K562 (cell line): Measurements from ENCODE around the gene DOCK7. TPM values are rescaled to one million over a fixed set of nuclear protein-coding genes. Genes with fewer than 3 reads are reported as not detected.

Experiments
- ATAC-seq: fragments of 200-7000 bp; cut with Tn5 transposase; 3 replicates; pipeline ENCODE4 v1.9.1; 2020; ENCODE audit warnings: moderate library complexity
- BruUV-seq: library from RNA; stranded (reverse); fragments of 400-500 nt; replicated peaks from 2 replicates; lab custom pipeline; 2021; lab: Mats Ljungman, UMichigan
- CTCF ChIA-PET: fragments of 300-600 bp; formaldehyde crosslinking; extraction: SDS; loops from one replicate; lab custom pipeline; 2021; ENCODE audit warnings: low intra/inter-chr PET ratio; lab: Yijun Ruan, JAX
- POLR2A ChIA-PET: fragments of 300-600, 350-650 bp; sonication (Branson Sonifier 250); formaldehyde crosslinking; extraction: SDS; loops from one replicate; lab custom pipeline; 2021; ENCODE audit warnings: antibody characterized with exemption, inconsistent platforms; lab: Yijun Ruan, JAX
- DNase-seq, 4 experiments: peaks; one replicate each; pipeline versions ENCODE4 v3.0.0 to v3.0.0-alpha.2; 2011 to 2018; ENCODE audit warnings: low spot score in 3 of 4, mixed read lengths in 3 of 4; ENCODE audit errors: extremely low read depth in 1 of 4
- FAIRE-seq: peaks from 2 replicates; lab custom pipeline; 2011; peaks lifted over from hg19 to GRCh38; lab: Jason Lieb, UNC
- H2AFZ ChIP-seq: 2 replicates; pipeline ENCODE4 v1.6.0; 2011; ENCODE audit warnings: low read depth, low read length, control low read depth, inconsistent platforms
- H3K27ac ChIP-seq: fragments of 200-600 bp; 3 replicates; pipeline ENCODE4 v1.8.0; 2011; ENCODE audit warnings: low read depth, mild to moderate bottlenecking, control low read depth, inconsistent platforms, low read length, moderate library complexity, mixed read lengths; ENCODE audit errors: extremely low read depth
- H3K27me3 ChIP-seq, 2 experiments: fragments of 300-600 bp in 1 of 2; 2 replicates in 1 of 2; 3 replicates in 1 of 2; pipeline versions ENCODE4 v1.6.0 to v1.8.0; 2011; ENCODE audit warnings: inconsistent platforms in 2 of 2, low read length in 2 of 2, mild to moderate bottlenecking in 1 of 2, mixed read lengths in 1 of 2, moderate library complexity in 1 of 2; ENCODE audit not compliant: control insufficient read depth in 2 of 2, insufficient read depth in 2 of 2
- H3K36me3 ChIP-seq: fragments of 300-600 bp; 3 replicates; pipeline ENCODE4 v1.8.0; 2011; ENCODE audit warnings: mild to moderate bottlenecking, low read length, inconsistent platforms; ENCODE audit not compliant: control insufficient read depth, insufficient read depth
- H3K4me1 ChIP-seq, 2 experiments: fragments of 200-600 bp in 1 of 2; replicated peaks in 1 of 2; 2 replicates in 1 of 2; 3 replicates in 1 of 2; pipeline versions ENCODE4 v1.5.1 to v1.8.0; 2011; ENCODE audit warnings: inconsistent platforms in 2 of 2, low read length in 2 of 2, mild to moderate bottlenecking in 1 of 2, mixed read lengths in 1 of 2, moderate library complexity in 1 of 2; ENCODE audit not compliant: control insufficient read depth in 2 of 2, insufficient read depth in 2 of 2
- H3K4me2 ChIP-seq: 2 replicates; pipeline ENCODE4 v1.6.1; 2011; ENCODE audit warnings: low read length, control low read depth, inconsistent platforms, mixed read lengths; ENCODE audit not compliant: insufficient read depth
- H3K4me3 ChIP-seq: fragments of 200-600 bp; sonication (generic), shearing (Covaris generic); 2 replicates; pipeline ENCODE4 v1.5.1; 2016; ENCODE audit warnings: control low read depth, inconsistent platforms
- H3K79me2 ChIP-seq: fragments of 200-600 bp; 3 replicates; pipeline ENCODE4 v1.8.0; 2011; ENCODE audit warnings: low read length, inconsistent platforms; ENCODE audit not compliant: control insufficient read depth, insufficient read depth
- H3K9ac ChIP-seq, 2 experiments: 2 replicates each; pipeline versions ENCODE4 v1.6.0 to v1.6.1; 2011; ENCODE audit warnings: low read depth in 2 of 2, low read length in 2 of 2, control low read depth in 1 of 2, inconsistent platforms in 1 of 2, mild to moderate bottlenecking in 1 of 2, mixed read lengths in 1 of 2; ENCODE audit not compliant: insufficient read depth in 1 of 2
- H3K9me1 ChIP-seq: one replicate; pipeline ENCODE4 v1.6.0; 2011; ENCODE audit warnings: inconsistent platforms, mild to moderate bottlenecking, low read length, moderate library complexity; ENCODE audit not compliant: control insufficient read depth, insufficient read depth
- H3K9me3 ChIP-seq: replicated peaks from 2 replicates; pipeline ENCODE4 v1.5.1; 2011; ENCODE audit warnings: low read depth, low read length, inconsistent platforms; ENCODE audit not compliant: control insufficient read depth, insufficient read depth
- H4K20me1 ChIP-seq: replicated peaks from 2 replicates; pipeline ENCODE4 v1.6.1; 2011; ENCODE audit warnings: low read length, inconsistent platforms, mixed read lengths; ENCODE audit not compliant: control insufficient read depth, insufficient read depth
- ASH1L ChIP-seq: fragments of 450-650 bp; IDR thresholded peaks from 2 replicates; pipeline ENCODE4 v1.6.1; 2018; ENCODE audit warnings: borderline replicate concordance, mild to moderate bottlenecking, low read depth; ENCODE audit not compliant: partially characterized antibody
- ATF1 ChIP-seq, 2 experiments: fragments of 450-650 bp in 1 of 2; IDR thresholded peaks; 2 replicates each; pipeline ENCODE4 v1.6.1; 2016; ENCODE audit warnings: missing compliant biosample characterization in 1 of 2, missing genetic modification characterization in 1 of 2
- CREBBP ChIP-seq: IDR thresholded peaks from one replicate; pipeline ENCODE4 v1.6.1; 2012; ENCODE audit warnings: low read depth, mild to moderate bottlenecking, control low read depth, inconsistent platforms, low read length
- FOXA3 ChIP-seq, 2 experiments: fragments of 450-650 bp in 1 of 2; sonication (generic) in 1 of 2; formaldehyde crosslinking; IDR thresholded peaks in 1 of 2; conservative IDR thresholded peaks in 1 of 2; 2 replicates each; pipeline versions ENCODE4 v1.4.0 to v1.8.0; 2020 to 2022; ENCODE audit warnings: mild to moderate bottlenecking in 2 of 2, missing genetic modification reagents in 1 of 2
- FOXM1 ChIP-seq, 2 experiments: fragments of 450-650 bp in 1 of 2; sonication (generic) in 1 of 2; formaldehyde crosslinking in 1 of 2; IDR thresholded peaks; 2 replicates each; pipeline versions ENCODE4 v1.6.1 to v1.9.0; 2017 to 2022; ENCODE audit warnings: low read depth in 2 of 2, mild to moderate bottlenecking in 2 of 2, missing genetic modification reagents in 1 of 2, moderate library complexity in 1 of 2
- MAFG ChIP-seq: fragments of 450-650 bp; conservative IDR thresholded peaks from 2 replicates; pipeline ENCODE4 v1.6.1; 2016; ENCODE audit warnings: missing genetic modification characterization, missing compliant biosample characterization
- MEIS2 ChIP-seq: fragments of 450-650 bp; IDR thresholded peaks from 2 replicates; pipeline ENCODE4 v1.6.1; 2014; ENCODE audit warnings: mild to moderate bottlenecking; ENCODE audit not compliant: partially characterized antibody
- MITF ChIP-seq: IDR thresholded peaks from 2 replicates; pipeline ENCODE4 v1.6.1; 2014; ENCODE audit warnings: antibody characterized with exemption
- PTTG1 ChIP-seq: fragments of 450-650 bp; IDR thresholded peaks from 2 replicates; pipeline ENCODE4 v1.6.1; 2016; ENCODE audit warnings: low read depth, mild to moderate bottlenecking, missing genetic modification characterization, missing compliant biosample characterization
- SMAD1 ChIP-seq: fragments of 150-350 bp; IDR thresholded peaks from 2 replicates; pipeline ENCODE4 v1.6.1; 2014; ENCODE audit warnings: low read length, low read depth; ENCODE audit not compliant: partially characterized antibody
- TBP ChIP-seq: optimal IDR thresholded peaks from 2 replicates; pipeline ENCODE3; 2011; ENCODE audit warnings: low read depth, low read length, improper control_type of control experiment
- THAP12 ChIP-seq: fragments of 250-450 bp; sonication (Bioruptor Pico); IDR thresholded peaks from 2 replicates; pipeline ENCODE4 v1.9.0; 2021; ENCODE audit warnings: mild to moderate bottlenecking, inconsistent platforms
- U2AF1 ChIP-seq: fragments of 200-400 bp; formaldehyde crosslinking; optimal IDR thresholded peaks from 2 replicates; pipeline ENCODE3; 2017; ENCODE audit warnings: mild to moderate bottlenecking, low read depth, low read length, moderate library complexity
- ZNF175 ChIP-seq: fragments of 200-800 bp; sonication (Bioruptor generic); IDR thresholded peaks from 2 replicates; pipeline ENCODE4 v1.6.1; 2016; ENCODE audit warnings: low read depth, mild to moderate bottlenecking, missing genetic modification characterization, missing compliant biosample characterization
- ZNF431 ChIP-seq: sonication (generic); formaldehyde crosslinking; IDR thresholded peaks from 2 replicates; pipeline ENCODE4 v1.8.0; 2022; ENCODE audit warnings: mild to moderate bottlenecking, missing genetic modification reagents
- ZNF507 ChIP-seq: conservative IDR thresholded peaks from 2 replicates; pipeline ENCODE4 v1.6.1; 2017; ENCODE audit warnings: missing genetic modification characterization, missing compliant biosample characterization
- ZNF717 ChIP-seq: fragments of 250-450 bp; sonication (Bioruptor Pico); IDR thresholded peaks from 2 replicates; pipeline ENCODE4 v1.5.0; 2021
- ZNF75A ChIP-seq: fragments of 450-650 bp; formaldehyde crosslinking; IDR thresholded peaks from 2 replicates; pipeline ENCODE4 v1.4.0; 2020; ENCODE audit warnings: mild to moderate bottlenecking
- WGBS: fragments of 100-300 bp; shearing (Covaris generic); methylation state at CpG from one replicate; pipeline ENCODE4 v1.1.6; 2016; ENCODE audit warnings: low coverage, mixed read lengths; ENCODE audit not compliant: insufficient coverage; ENCODE audit errors: missing lambda C conversion rate; 5-methylcytosine and 5-hydroxymethylcytosine counted together
- in situ Hi-C: fragments of 300-500 bp; cut with MboI; formaldehyde crosslinking; loops from 4 replicates; pipeline ENCODE4 v1.15.0; 2018; ENCODE audit warnings: inconsistent platforms, mixed read lengths
- intact Hi-C: fragments of 100-400 bp; cut with micrococcal nuclease; formaldehyde crosslinking; loops from 2 replicates; pipeline ENCODE4 v1.14.2; 2022
- polyA plus RNA-seq, 8 experiments: library from polyadenylated mRNA; depleted of rRNA in 4 of 8; stranded (reverse) in 5 of 8; unstranded in 3 of 8; fragments of >200 nt; fragmentation: Nextera tagmentation in 2 of 8; fragmentation: Illumina TruSeq in 1 of 8; extraction: Ambion mirVana in 2 of 8; extraction: Trizol in 1 of 8; gene quantifications; 2 replicates each; pipeline versions ENCODE4 v1.2.1 to v1.2.3, GENCODE V29; 2011 to 2014; ENCODE audit warnings: inconsistent platforms in 1 of 8, missing spikeins in 1 of 8
- total RNA-seq, 7 experiments: library from RNA; depleted of rRNA in 6 of 7; stranded (reverse); fragments of >200 nt in 6 of 7; fragmentation: Illumina TruSeq in 2 of 7; extraction: Trizol in 2 of 7; gene quantifications; 2 replicates each; pipeline versions ENCODE4 v1.2.1 to v1.2.3, GENCODE V29; 2011 to 2021; ENCODE audit warnings: low replicate concordance in 1 of 7

DOCK7 gene
- total and polyA plus RNA-seq, 9 of the 15 experiments (the other 6 are each of a cell fraction or from before 2014, with no cell fraction given): 4.9 to 35.1 (median 12.6) TPM

GRCh38 chr1:62613890-62614289, 74.3 kb downstream of the DOCK7 start (continued):
- TF ChIP-seq THAP12 (CRISPR knock-in tag): no peak
- no peak for TF ChIP-seq FOXM1 (IDR thresholded peaks at IDR 0.05; ENCODE audit: low read depth)
- no peak for TF ChIP-seq FOXM1 (CRISPR knock-in tag; IDR thresholded peaks at IDR 0.05; ENCODE audit: low read depth)
- TF ChIP-seq CREBBP: no peak
- TF ChIP-seq ATF1 (CRISPR knock-in tag; IDR thresholded peaks at IDR 0.05): no peak
- TF ChIP-seq ATF1 (tag; IDR thresholded peaks at IDR 0.05): no peak

- intact Hi-C loops (no loop called here), in situ Hi-C loops (no loop called here)
- no peak for TF ChIP-seq MEIS2
- no peak for TF ChIP-seq ASH1L
- TF ChIP-seq ZNF431 (CRISPR knock-in tag): no peak
- no peak for TF ChIP-seq MAFG (tag)
- no peak for TF ChIP-seq TBP
- TF ChIP-seq ZNF717 (CRISPR knock-in tag): no peak
- TF ChIP-seq SMAD1: no peak
- no peak for TF ChIP-seq ZNF75A (CRISPR knock-in tag)
- TF ChIP-seq ZNF507 (tag): no peak
- no peak for TF ChIP-seq U2AF1
- no peak for TF ChIP-seq PTTG1 (tag)
- TF ChIP-seq MITF: no peak
- TF ChIP-seq FOXA3 (CRISPR knock-in tag; conservative IDR thresholded peaks at IDR 0.05 in 1 of 2, IDR thresholded peaks at IDR 0.05 in 1 of 2): no peak
- no peak for TF ChIP-seq ZNF175
- H3K9me1 ChIP-seq: no peaks in the 10 kb centered on the region
- H3K9me3 ChIP-seq: no peaks in the 10 kb centered on the region
- no peaks in the 10 kb centered on the region for H3K36me3 ChIP-seq
- H3K79me2 ChIP-seq: no peaks in the 10 kb centered on the region
- BruUV-seq: no TSS peak
- no peak overlapping the region for H3K4me3 ChIP-seq
- H3K27ac ChIP-seq: no peak overlapping the region
- no peaks in the 10 kb centered on the region for H4K20me1 ChIP-seq
- H3K4me2 ChIP-seq: no peak overlapping the region
- H3K4me1 ChIP-seq: no peaks in the 10 kb centered on the region
- H3K9ac ChIP-seq: no peak overlapping the region
- ChIA-PET POLR2A (interaction anchor here (0.7 kb wide), 1 partner anchor 1119 kb away, joined by 3 read pairs; no protein-coding TSS in a partner anchor), CTCF (no interaction called here)
- FAIRE-seq (no peak), ATAC-seq (no peak), DNase-seq (no peak)
- no peak overlapping the region for H2AFZ ChIP-seq
- H3K27me3 ChIP-seq: no peaks in the 10 kb centered on the region
- WGBS: 46% methylated on average over 5 of the region's 5 CpGs
Measured at GRCh38 chr1:62613325-62613727, 74.9 kb downstream of the DOCK7 start.
